K562 (cell line): ENCODE measurements around the gene SERPINF2. TPM values are rescaled to one million over a fixed set of nuclear protein-coding genes. Genes with fewer than 3 reads are reported as not detected.

Source experiments
- ATAC-seq: fragments of 200-7000 bp; cut with Tn5 transposase; 3 replicates; pipeline ENCODE4 v1.9.1; 2020; ENCODE audit warnings: moderate library complexity
- BruUV-seq: library from RNA; stranded (reverse); fragments of 400-500 nt; replicated peaks from 2 replicates; lab custom pipeline; 2021; lab: Mats Ljungman, UMichigan
- CTCF ChIA-PET: fragments of 300-600 bp; formaldehyde crosslinking; extraction: SDS; loops from one replicate; lab custom pipeline; 2021; ENCODE audit warnings: low intra/inter-chr PET ratio; lab: Yijun Ruan, JAX
- POLR2A ChIA-PET: fragments of 300-600, 350-650 bp; sonication (Branson Sonifier 250); formaldehyde crosslinking; extraction: SDS; loops from one replicate; lab custom pipeline; 2021; ENCODE audit warnings: antibody characterized with exemption, inconsistent platforms; lab: Yijun Ruan, JAX
- DNase-seq, 4 experiments: peaks; one replicate each; pipeline versions ENCODE4 v3.0.0 to v3.0.0-alpha.2; 2011 to 2018; ENCODE audit warnings: low spot score in 3 of 4, mixed read lengths in 3 of 4; ENCODE audit errors: extremely low read depth in 1 of 4
- FAIRE-seq: peaks from 2 replicates; lab custom pipeline; 2011; peaks lifted over from hg19 to GRCh38; lab: Jason Lieb, UNC
- H2AFZ ChIP-seq: 2 replicates; pipeline ENCODE4 v1.6.0; 2011; ENCODE audit warnings: low read depth, low read length, control low read depth, inconsistent platforms
- H3K27ac ChIP-seq: fragments of 200-600 bp; 3 replicates; pipeline ENCODE4 v1.8.0; 2011; ENCODE audit warnings: low read depth, mild to moderate bottlenecking, control low read depth, inconsistent platforms, low read length, moderate library complexity, mixed read lengths; ENCODE audit errors: extremely low read depth
- H3K27me3 ChIP-seq, 2 experiments: fragments of 300-600 bp in 1 of 2; 2 replicates in 1 of 2; 3 replicates in 1 of 2; pipeline versions ENCODE4 v1.6.0 to v1.8.0; 2011; ENCODE audit warnings: inconsistent platforms in 2 of 2, low read length in 2 of 2, mild to moderate bottlenecking in 1 of 2, mixed read lengths in 1 of 2, moderate library complexity in 1 of 2; ENCODE audit not compliant: control insufficient read depth in 2 of 2, insufficient read depth in 2 of 2
- H3K36me3 ChIP-seq: fragments of 300-600 bp; 3 replicates; pipeline ENCODE4 v1.8.0; 2011; ENCODE audit warnings: mild to moderate bottlenecking, low read length, inconsistent platforms; ENCODE audit not compliant: control insufficient read depth, insufficient read depth
- H3K4me1 ChIP-seq, 2 experiments: fragments of 200-600 bp in 1 of 2; replicated peaks in 1 of 2; 2 replicates in 1 of 2; 3 replicates in 1 of 2; pipeline versions ENCODE4 v1.5.1 to v1.8.0; 2011; ENCODE audit warnings: inconsistent platforms in 2 of 2, low read length in 2 of 2, mild to moderate bottlenecking in 1 of 2, mixed read lengths in 1 of 2, moderate library complexity in 1 of 2; ENCODE audit not compliant: control insufficient read depth in 2 of 2, insufficient read depth in 2 of 2
- H3K4me2 ChIP-seq: 2 replicates; pipeline ENCODE4 v1.6.1; 2011; ENCODE audit warnings: low read length, control low read depth, inconsistent platforms, mixed read lengths; ENCODE audit not compliant: insufficient read depth
- H3K4me3 ChIP-seq: fragments of 200-600 bp; sonication (generic), shearing (Covaris generic); 2 replicates; pipeline ENCODE4 v1.5.1; 2016; ENCODE audit warnings: control low read depth, inconsistent platforms
- H3K79me2 ChIP-seq: fragments of 200-600 bp; 3 replicates; pipeline ENCODE4 v1.8.0; 2011; ENCODE audit warnings: low read length, inconsistent platforms; ENCODE audit not compliant: control insufficient read depth, insufficient read depth
- H3K9ac ChIP-seq, 2 experiments: 2 replicates each; pipeline versions ENCODE4 v1.6.0 to v1.6.1; 2011; ENCODE audit warnings: low read depth in 2 of 2, low read length in 2 of 2, control low read depth in 1 of 2, inconsistent platforms in 1 of 2, mild to moderate bottlenecking in 1 of 2, mixed read lengths in 1 of 2; ENCODE audit not compliant: insufficient read depth in 1 of 2
- H3K9me1 ChIP-seq: one replicate; pipeline ENCODE4 v1.6.0; 2011; ENCODE audit warnings: inconsistent platforms, mild to moderate bottlenecking, low read length, moderate library complexity; ENCODE audit not compliant: control insufficient read depth, insufficient read depth
- H3K9me3 ChIP-seq: replicated peaks from 2 replicates; pipeline ENCODE4 v1.5.1; 2011; ENCODE audit warnings: low read depth, low read length, inconsistent platforms; ENCODE audit not compliant: control insufficient read depth, insufficient read depth
- H4K20me1 ChIP-seq: replicated peaks from 2 replicates; pipeline ENCODE4 v1.6.1; 2011; ENCODE audit warnings: low read length, inconsistent platforms, mixed read lengths; ENCODE audit not compliant: control insufficient read depth, insufficient read depth
- BRF1 ChIP-seq: IDR thresholded peaks from 3 replicates; pipeline ENCODE4 v1.6.1; 2011; ENCODE audit warnings: borderline replicate concordance, mild to moderate bottlenecking; ENCODE audit not compliant: insufficient read length; ENCODE audit errors: extremely low read depth
- DDX20 ChIP-seq: fragments of 450-650 bp; IDR thresholded peaks from 2 replicates; pipeline ENCODE4 v1.6.1; 2016; ENCODE audit warnings: missing genetic modification characterization, low read depth, mild to moderate bottlenecking, missing compliant biosample characterization, moderate library complexity
- E4F1 ChIP-seq: fragments of 250-450 bp; sonication (Bioruptor Pico); IDR thresholded peaks from 2 replicates; pipeline ENCODE4 v1.5.0; 2021; ENCODE audit warnings: mild to moderate bottlenecking, borderline replicate concordance
- GABPB2 ChIP-seq: fragments of 250-450 bp; sonication (Bioruptor Pico); conservative IDR thresholded peaks from 2 replicates; pipeline ENCODE4 v1.5.1; 2021; ENCODE audit warnings: mild to moderate bottlenecking
- MAZ ChIP-seq, 2 experiments: fragments of 450-650 bp in 1 of 2; sonication (generic) in 1 of 2; formaldehyde crosslinking; IDR thresholded peaks in 1 of 2; conservative IDR thresholded peaks in 1 of 2; 2 replicates each; pipeline versions ENCODE4 v1.4.0 to v1.5.0; 2020; ENCODE audit warnings: mild to moderate bottlenecking in 1 of 2, missing genetic modification reagents in 1 of 2
- MIER1 ChIP-seq: fragments of 450-650 bp; IDR thresholded peaks from 2 replicates; pipeline ENCODE4 v1.6.1; 2016; ENCODE audit warnings: antibody characterized with exemption, mild to moderate bottlenecking, low read depth
- RAD51 ChIP-seq: fragments of 450-650 bp; IDR thresholded peaks from 2 replicates; pipeline ENCODE4 v1.7.1; 2016; ENCODE audit warnings: low read depth, mild to moderate bottlenecking, borderline replicate concordance
- RBBP5 ChIP-seq: fragments of 200-600 bp; sonication (generic); IDR thresholded peaks from 2 replicates; pipeline ENCODE4 v1.6.1; 2012; ENCODE audit warnings: borderline replicate concordance, mild to moderate bottlenecking, low read length, control low read depth, inconsistent platforms; ENCODE audit not compliant: insufficient read depth, poor library complexity, severe bottlenecking
- SUPT5H ChIP-seq: fragments of 450-650 bp; IDR thresholded peaks from 2 replicates; pipeline ENCODE4 v1.6.1; 2016
- USF2 ChIP-seq: sonication (generic); formaldehyde crosslinking; IDR thresholded peaks from 2 replicates; pipeline ENCODE4 v1.5.0; 2020; ENCODE audit warnings: missing genetic modification reagents
- ZBTB5 ChIP-seq: fragments of 450-650 bp; IDR thresholded peaks from 2 replicates; pipeline ENCODE4 v1.6.1; 2017; ENCODE audit warnings: antibody characterized with exemption
- ZNF263 ChIP-seq: sonication (generic); formaldehyde crosslinking; IDR thresholded peaks from 2 replicates; pipeline ENCODE4 v1.8.0; 2022; ENCODE audit warnings: mild to moderate bottlenecking, missing genetic modification reagents, borderline replicate concordance
- WGBS: fragments of 100-300 bp; shearing (Covaris generic); methylation state at CpG from one replicate; pipeline ENCODE4 v1.1.6; 2016; ENCODE audit warnings: low coverage, mixed read lengths; ENCODE audit not compliant: insufficient coverage; ENCODE audit errors: missing lambda C conversion rate; 5-methylcytosine and 5-hydroxymethylcytosine counted together
- in situ Hi-C: fragments of 300-500 bp; cut with MboI; formaldehyde crosslinking; loops from 4 replicates; pipeline ENCODE4 v1.15.0; 2018; ENCODE audit warnings: inconsistent platforms, mixed read lengths
- intact Hi-C: fragments of 100-400 bp; cut with micrococcal nuclease; formaldehyde crosslinking; loops from 2 replicates; pipeline ENCODE4 v1.14.2; 2022
- polyA plus RNA-seq, 8 experiments: library from polyadenylated mRNA; depleted of rRNA in 4 of 8; stranded (reverse) in 5 of 8; unstranded in 3 of 8; fragments of >200 nt; fragmentation: Nextera tagmentation in 2 of 8; fragmentation: Illumina TruSeq in 1 of 8; extraction: Ambion mirVana in 2 of 8; extraction: Trizol in 1 of 8; gene quantifications; 2 replicates each; pipeline versions ENCODE4 v1.2.1 to v1.2.3, GENCODE V29; 2011 to 2014; ENCODE audit warnings: inconsistent platforms in 1 of 8, missing spikeins in 1 of 8
- total RNA-seq, 7 experiments: library from RNA; depleted of rRNA in 6 of 7; stranded (reverse); fragments of >200 nt in 6 of 7; fragmentation: Illumina TruSeq in 2 of 7; extraction: Trizol in 2 of 7; gene quantifications; 2 replicates each; pipeline versions ENCODE4 v1.2.1 to v1.2.3, GENCODE V29; 2011 to 2021; ENCODE audit warnings: low replicate concordance in 1 of 7

Gene SERPINF2
- total and polyA plus RNA-seq, 9 of the 15 experiments (the other 6 are each of a cell fraction or from before 2014, with no cell fraction given), result 0.22 TPM; not detected in 8

GRCh38 chr17:1729966-1730325, 12.7 kb upstream of the SERPINF2 start:
- in situ Hi-C loops, result loop anchor here (5.0 kb wide), 1 partner anchor 37 kb away; no protein-coding TSS in a partner anchor
- 8% methylated on average over 5 of the region's 15 CpGs for WGBS
- intact Hi-C loops, result no loop called here
- BruUV-seq, result no TSS peak
- peak overlapping the region; percentile 74 to 89 for H3K9ac ChIP-seq
- peak overlapping the region; percentile 66; the same call in 1 of the 2 replicates for H2AFZ ChIP-seq
- ChIA-PET CTCF (no interaction called here), POLR2A (interaction anchor here (1.1 kb wide), 1 partner anchor 11 kb away, joined by 6 read pairs; no protein-coding TSS in a partner anchor)
- H3K4me1 ChIP-seq, result peaks cover 26 to 80% of the 10 kb centered on the region in 2 experiments
- peak overlapping the region; percentile 72; the same call in 1 of the 2 replicates for H3K4me2 ChIP-seq
- ATAC-seq (no peak; the same call in 2 of the 3 replicates), DNase-seq (no peak), FAIRE-seq (no peak)
- peaks cover 17% of the 10 kb centered on the region; the same call in 1 of the 3 replicates for H3K36me3 ChIP-seq
- no peak overlapping the region for H3K4me3 ChIP-seq
- H3K9me3 ChIP-seq, result no peaks in the 10 kb centered on the region
- peak overlapping the region; percentile 97; the same call in 2 of the 3 replicates for H3K27ac ChIP-seq
- 0 out of 4 replicates have a peak, but pooled peaks of 1 of the 2 experiments have one; percentile 31 for TF ChIP-seq MAZ (CRISPR knock-in tag; conservative IDR thresholded peaks at IDR 0.05 in 1 of 2, IDR thresholded peaks at IDR 0.05 in 1 of 2)
- 0 out of 2 replicates have a peak, but pooled peaks have one; percentile 5 for TF ChIP-seq ZNF263 (CRISPR knock-in tag)
- TF ChIP-seq RAD51, result no peak
- 0 out of 2 replicates have a peak, but pooled peaks have one; percentile 16 for TF ChIP-seq MIER1
- no peak for TF ChIP-seq DDX20 (tag)
- no peak for TF ChIP-seq USF2 (CRISPR knock-in tag)
- TF ChIP-seq E4F1 (CRISPR knock-in tag), result no peak
- no peak for TF ChIP-seq ZBTB5
- TF ChIP-seq SUPT5H, result no peak
- no peak for TF ChIP-seq GABPB2
- TF ChIP-seq BRF1, result no peak
- TF ChIP-seq RBBP5, result no peak
- peaks cover 13% of the 10 kb centered on the region; the same call in 2 of the 3 replicates for H3K79me2 ChIP-seq
- H3K9me1 ChIP-seq, result no peaks in the 10 kb centered on the region
- no peaks in the 10 kb centered on the region for H4K20me1 ChIP-seq
- H3K27me3 ChIP-seq, result no peaks in the 10 kb centered on the region
